ENCODE results near the gene CORIN. TPM values are rescaled to one million over a fixed set of nuclear protein-coding genes. Genes with fewer than 3 reads are reported as not detected.

CORIN gene
- total and polyA plus RNA-seq, 2 donors (not counting 3 experiments of a cell fraction or from before 2014, with no cell fraction given), result 0.07 to 0.40 TPM

- TF ChIP-seq CTCF (IDR thresholded peaks at IDR 0.05; ENCODE audit: extremely low read depth in 1 of 2, insufficient read depth in 1 of 2, low read depth in 1 of 2, low read length in 2 of 2) (no peak), POLR2A (IDR thresholded peaks at IDR 0.05; ENCODE audit: low read depth, low read length) (no peak), POLR2AphosphoS5 (IDR thresholded peaks at IDR 0.05; ENCODE audit: insufficient read depth, low read depth, low read length) (no peak), JUN (IDR thresholded peaks at IDR 0.05; ENCODE audit: borderline replicate concordance, insufficient read depth, insufficient read length, low read depth) (no peak), MYC (IDR thresholded peaks at IDR 0.05; ENCODE audit: low read depth, low read length) (no peak), EZH2 (IDR thresholded peaks at IDR 0.05; ENCODE audit: borderline replicate concordance, low read depth, low read length, severe bottlenecking) (no peak), FOS (IDR thresholded peaks at IDR 0.05; ENCODE audit: borderline replicate concordance, insufficient read depth, low read length) (no peak), MAX (IDR thresholded peaks at IDR 0.05; ENCODE audit: insufficient read depth, insufficient read length) (no peak), GATA2 (IDR thresholded peaks at IDR 0.05; ENCODE audit: insufficient read depth, insufficient read length, low read depth, low read length) (no peak)
- Histone ChIP-seq H3K9me3 (replicated peaks; ENCODE audit: control insufficient read depth, insufficient read depth, low read length) (no peaks in the 10 kb centered on the region), H2AFZ (ENCODE audit: low read depth, low read length) (no peak overlapping the region), H3K4me1 (ENCODE audit: control insufficient read depth, extremely low read depth, insufficient read depth, low read length) (peaks cover 2% of the 10 kb centered on the region), H3K79me2 (ENCODE audit: control insufficient read depth, insufficient read depth, low read length) (no peaks in the 10 kb centered on the region), H3K27ac (ENCODE audit: insufficient read depth, low read depth, low read length) (no peak overlapping the region), H3K27me3 (ENCODE audit: control insufficient read depth in 2 of 2, insufficient read depth in 2 of 2, low read length in 2 of 2) (no peaks in the 10 kb centered on the region), H3K36me3 (ENCODE audit: control insufficient read depth in 2 of 2, extremely low read depth in 1 of 2, insufficient read depth in 2 of 2, low read length in 2 of 2) (peaks cover 0 to 3% of the 10 kb centered on the region in 2 experiments), H4K20me1 (replicated peaks; ENCODE audit: control insufficient read depth, extremely low read depth, insufficient read depth, low read length) (no peaks in the 10 kb centered on the region), H3K4me3 (replicated peaks in 1 of 3; ENCODE audit: insufficient read depth in 1 of 3, low read depth in 1 of 3, low read length in 3 of 3) (no peak overlapping the region), H3K4me2 (ENCODE audit: insufficient read depth, low read length) (no peak overlapping the region), H3K9ac (replicated peaks; ENCODE audit: extremely low read depth, insufficient read depth, low read length) (no peak overlapping the region), H3K9me1 (replicated peaks; ENCODE audit: control insufficient read depth, extremely low read depth, insufficient read depth, low read length) (no peaks in the 10 kb centered on the region)
- no TSS peak for BruUV-seq (replicated peaks)
- POLR2A ChIA-PET, result no interaction called here
- no peak for DNase-seq (ENCODE audit: low read depth, low spot score)
- no peak for FAIRE-seq
- intact Hi-C loops (cut with micrococcal nuclease) (loop anchor here (10.0 kb wide), 1 partner anchor 267 kb away; the partner anchor contains the start of gene CORIN), dilution Hi-C loops (cut with MboI; ENCODE audit: extremely low pct_ligation_motif_present, low sequenced_read_pairs) (no loop called here)
- CTCF ChIA-PET, result interaction anchor here (0.9 to 3.3 kb wide), 8 partner anchors 11 to 445 kb away, joined by 3 to 11 read pairs (median 5); partner anchors contain the start of genes ATP10D and COMMD8
Observed at GRCh38 chr4:47567511-47567910, 270.4 kb downstream of the CORIN start.
